HEK293 (cell line): Measurements from ENCODE around the gene HERC5.

Experiments
- CTCF ChIA-PET: fragments of 350-600 bp; formaldehyde crosslinking; extraction: SDS; loops from one replicate; lab custom pipeline; 2021; ENCODE audit warnings: antibody characterized with exemption; lab: Yijun Ruan, JAX
- POLR2A ChIA-PET: fragments of 300-600 bp; formaldehyde crosslinking; extraction: SDS; loops from one replicate; lab custom pipeline; 2020; ENCODE audit warnings: antibody characterized with exemption, inconsistent platforms; lab: Yijun Ruan, JAX
- H3K27ac ChIP-seq: fragments of 200-500 bp; sonication (Bioruptor generic); 2 replicates; pipeline ENCODE4 v1.5.1; 2014; ENCODE audit warnings: low read depth, low read length, control low read depth, inconsistent platforms; ENCODE audit errors: extremely low read depth
- H3K36me3 ChIP-seq, 2 experiments: fragments of 200-500 bp in 1 of 2; sonication (Bioruptor generic) in 1 of 2; 1 replicate in 1 of 2; 2 replicates in 1 of 2; pipeline ENCODE4 v1.5.1; 2014 to 2017; ENCODE audit warnings: inconsistent platforms in 2 of 2, low read length in 2 of 2; ENCODE audit not compliant: control insufficient read depth in 2 of 2, insufficient read depth in 1 of 2
- H3K4me1 ChIP-seq: fragments of 200-500 bp; sonication (Bioruptor generic); 2 replicates; pipeline ENCODE4 v1.5.1; 2014; ENCODE audit warnings: mild to moderate bottlenecking, low read length, inconsistent platforms; ENCODE audit not compliant: control insufficient read depth, insufficient read depth
- H3K4me3 ChIP-seq: 2 replicates; pipeline ENCODE4 v1.5.1; 2011; ENCODE audit warnings: low read depth, mild to moderate bottlenecking, control low read depth, low read length, moderate library complexity
- H3K9me3 ChIP-seq: fragments of 200-500 bp; sonication (Bioruptor generic); 2 replicates; pipeline ENCODE4 v1.5.1; 2014; ENCODE audit warnings: low read depth, low read length, inconsistent platforms; ENCODE audit not compliant: control insufficient read depth, insufficient read depth
- PRDM1 ChIP-seq: fragments of 450-650 bp; formaldehyde crosslinking; IDR thresholded peaks from 2 replicates; pipeline ENCODE4; 2016; ENCODE audit warnings: missing biosample characterization, missing genetic modification characterization
- YY1 ChIP-seq: fragments of 450-650 bp; formaldehyde crosslinking; IDR thresholded peaks from 2 replicates; pipeline ENCODE4 v1.5.1; 2018; ENCODE audit warnings: missing biosample characterization, missing genetic modification characterization
- ZBTB17 ChIP-seq: fragments of 450-650 bp; formaldehyde crosslinking; IDR thresholded peaks from 2 replicates; pipeline ENCODE4 v1.5.1; 2016; ENCODE audit warnings: missing biosample characterization, missing genetic modification characterization
- ZNF133 ChIP-seq: fragments of 450-650 bp; formaldehyde crosslinking; IDR thresholded peaks from 2 replicates; pipeline ENCODE4 v1.5.1; 2016; ENCODE audit warnings: missing biosample characterization, missing genetic modification characterization
- ZNF138 ChIP-seq: fragments of 450-650 bp; formaldehyde crosslinking; IDR thresholded peaks from 2 replicates; pipeline ENCODE4 v1.5.1; 2016; ENCODE audit warnings: missing biosample characterization, missing genetic modification characterization, borderline replicate concordance
- ZNF221 ChIP-seq: fragments of 450-650 bp; formaldehyde crosslinking; IDR thresholded peaks from 2 replicates; pipeline ENCODE4 v1.5.1; 2017; ENCODE audit warnings: missing biosample characterization, missing genetic modification characterization, borderline replicate concordance
- ZNF239 ChIP-seq: fragments of 450-650 bp; formaldehyde crosslinking; IDR thresholded peaks from 2 replicates; pipeline ENCODE4 v1.5.1; 2016; ENCODE audit warnings: missing biosample characterization, missing genetic modification characterization
- ZNF341 ChIP-seq: fragments of 450-650 bp; formaldehyde crosslinking; IDR thresholded peaks from 2 replicates; pipeline ENCODE4; 2016; ENCODE audit warnings: low read depth, missing biosample characterization, missing genetic modification characterization
- ZNF404 ChIP-seq: fragments of 450-650 bp; formaldehyde crosslinking; IDR thresholded peaks from 2 replicates; pipeline ENCODE4 v1.5.1; 2017; ENCODE audit warnings: missing biosample characterization, missing genetic modification characterization
- ZNF433 ChIP-seq: fragments of 450-650 bp; formaldehyde crosslinking; IDR thresholded peaks from 2 replicates; pipeline ENCODE4 v1.5.1; 2016; ENCODE audit warnings: missing biosample characterization, missing genetic modification characterization, low read depth
- ZNF514 ChIP-seq: fragments of 450-650 bp; formaldehyde crosslinking; IDR thresholded peaks from 2 replicates; pipeline ENCODE4 v1.5.1; 2016; ENCODE audit warnings: missing biosample characterization, missing genetic modification characterization
- ZNF530 ChIP-seq: fragments of 450-650 bp; formaldehyde crosslinking; IDR thresholded peaks from 2 replicates; pipeline ENCODE4 v1.5.1; 2016; ENCODE audit warnings: low read depth, missing biosample characterization, missing genetic modification characterization
- ZNF549 ChIP-seq: fragments of 450-650 bp; IDR thresholded peaks from 2 replicates; pipeline ENCODE4 v1.5.1; 2018; ENCODE audit warnings: missing biosample characterization, missing genetic modification characterization, mild to moderate bottlenecking, inconsistent platforms, moderate library complexity
- ZNF560 ChIP-seq: fragments of 450-650 bp; formaldehyde crosslinking; IDR thresholded peaks from 2 replicates; pipeline ENCODE4 v1.5.1; 2017; ENCODE audit warnings: missing biosample characterization, missing genetic modification characterization, borderline replicate concordance
- ZNF585B ChIP-seq: fragments of 450-650 bp; formaldehyde crosslinking; IDR thresholded peaks from 2 replicates; pipeline ENCODE4 v1.5.1; 2016; ENCODE audit warnings: missing biosample characterization, missing genetic modification characterization
- ZNF626 ChIP-seq: fragments of 450-650 bp; sonication (Bioruptor Pico); formaldehyde crosslinking; IDR thresholded peaks from 2 replicates; pipeline ENCODE4 v1.5.1; 2018; ENCODE audit warnings: missing biosample characterization, missing genetic modification characterization, inconsistent platforms
- ZNF654 ChIP-seq: fragments of 450-650 bp; formaldehyde crosslinking; IDR thresholded peaks from 2 replicates; pipeline ENCODE4 v1.5.1; 2016; ENCODE audit warnings: low read depth, missing biosample characterization, missing genetic modification characterization
- ZNF677 ChIP-seq: fragments of 450-650 bp; IDR thresholded peaks from 2 replicates; pipeline ENCODE4 v1.5.0; 2018; ENCODE audit warnings: missing biosample characterization, mild to moderate bottlenecking, missing genetic modification characterization, moderate library complexity
- TF ChIP-seq, protein P1 (sequence below): IDR thresholded peaks from 2 replicates; pipeline ENCODE4 v1.6.1; 2011; ENCODE audit warnings: mild to moderate bottlenecking, low read depth, low read length, borderline replicate concordance
- TF ChIP-seq, protein P2 (sequence below): fragments of 450-650 bp; formaldehyde crosslinking; conservative IDR thresholded peaks from 2 replicates; pipeline ENCODE4 v1.5.1; 2016; ENCODE audit warnings: low read depth, missing biosample characterization, missing genetic modification characterization
- TF ChIP-seq, protein P3 (sequence below): fragments of 450-650 bp; formaldehyde crosslinking; IDR thresholded peaks from 2 replicates; pipeline ENCODE4 v1.5.1; 2017; ENCODE audit warnings: missing biosample characterization, missing genetic modification characterization
- TF ChIP-seq, protein P4 (sequence below): fragments of 450-650 bp; formaldehyde crosslinking; IDR thresholded peaks from 2 replicates; pipeline ENCODE4 v1.5.1; 2016; ENCODE audit warnings: missing biosample characterization, missing genetic modification characterization, borderline replicate concordance

The HERC5 gene

DNA sequence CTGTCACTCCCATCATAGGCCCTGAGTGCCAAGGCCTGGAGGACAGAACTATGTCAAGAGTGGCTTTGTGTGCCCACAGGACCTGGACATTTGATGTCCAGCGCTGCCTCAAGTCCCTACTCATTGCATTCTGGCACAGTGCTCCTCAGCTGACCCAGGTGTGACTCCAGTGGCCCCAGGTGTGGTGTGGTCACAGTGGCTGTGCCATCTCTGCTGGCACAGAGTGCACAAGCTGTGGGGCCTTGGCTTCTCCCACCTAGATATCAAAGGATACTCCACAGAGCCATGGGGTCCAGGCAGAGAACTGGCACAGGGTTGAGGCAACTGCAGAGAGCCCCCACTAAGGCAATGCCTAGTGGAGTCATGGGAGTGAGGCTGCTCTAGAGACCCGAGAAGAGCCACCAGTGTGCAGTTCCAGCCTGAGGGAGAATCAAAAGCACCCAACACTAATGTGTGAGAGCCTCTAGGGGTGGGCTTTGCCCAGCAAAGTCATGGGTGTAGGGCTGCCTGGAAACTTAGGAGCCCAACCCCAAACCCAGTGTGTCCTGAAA lies 41.0 kb downstream of the HERC5 start (continued):
- TF ChIP-seq, protein P1, sequence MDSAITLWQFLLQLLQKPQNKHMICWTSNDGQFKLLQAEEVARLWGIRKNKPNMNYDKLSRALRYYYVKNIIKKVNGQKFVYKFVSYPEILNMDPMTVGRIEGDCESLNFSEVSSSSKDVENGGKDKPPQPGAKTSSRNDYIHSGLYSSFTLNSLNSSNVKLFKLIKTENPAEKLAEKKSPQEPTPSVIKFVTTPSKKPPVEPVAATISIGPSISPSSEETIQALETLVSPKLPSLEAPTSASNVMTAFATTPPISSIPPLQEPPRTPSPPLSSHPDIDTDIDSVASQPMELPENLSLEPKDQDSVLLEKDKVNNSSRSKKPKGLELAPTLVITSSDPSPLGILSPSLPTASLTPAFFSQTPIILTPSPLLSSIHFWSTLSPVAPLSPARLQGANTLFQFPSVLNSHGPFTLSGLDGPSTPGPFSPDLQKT: no peak
- TF ChIP-seq, protein P2, sequence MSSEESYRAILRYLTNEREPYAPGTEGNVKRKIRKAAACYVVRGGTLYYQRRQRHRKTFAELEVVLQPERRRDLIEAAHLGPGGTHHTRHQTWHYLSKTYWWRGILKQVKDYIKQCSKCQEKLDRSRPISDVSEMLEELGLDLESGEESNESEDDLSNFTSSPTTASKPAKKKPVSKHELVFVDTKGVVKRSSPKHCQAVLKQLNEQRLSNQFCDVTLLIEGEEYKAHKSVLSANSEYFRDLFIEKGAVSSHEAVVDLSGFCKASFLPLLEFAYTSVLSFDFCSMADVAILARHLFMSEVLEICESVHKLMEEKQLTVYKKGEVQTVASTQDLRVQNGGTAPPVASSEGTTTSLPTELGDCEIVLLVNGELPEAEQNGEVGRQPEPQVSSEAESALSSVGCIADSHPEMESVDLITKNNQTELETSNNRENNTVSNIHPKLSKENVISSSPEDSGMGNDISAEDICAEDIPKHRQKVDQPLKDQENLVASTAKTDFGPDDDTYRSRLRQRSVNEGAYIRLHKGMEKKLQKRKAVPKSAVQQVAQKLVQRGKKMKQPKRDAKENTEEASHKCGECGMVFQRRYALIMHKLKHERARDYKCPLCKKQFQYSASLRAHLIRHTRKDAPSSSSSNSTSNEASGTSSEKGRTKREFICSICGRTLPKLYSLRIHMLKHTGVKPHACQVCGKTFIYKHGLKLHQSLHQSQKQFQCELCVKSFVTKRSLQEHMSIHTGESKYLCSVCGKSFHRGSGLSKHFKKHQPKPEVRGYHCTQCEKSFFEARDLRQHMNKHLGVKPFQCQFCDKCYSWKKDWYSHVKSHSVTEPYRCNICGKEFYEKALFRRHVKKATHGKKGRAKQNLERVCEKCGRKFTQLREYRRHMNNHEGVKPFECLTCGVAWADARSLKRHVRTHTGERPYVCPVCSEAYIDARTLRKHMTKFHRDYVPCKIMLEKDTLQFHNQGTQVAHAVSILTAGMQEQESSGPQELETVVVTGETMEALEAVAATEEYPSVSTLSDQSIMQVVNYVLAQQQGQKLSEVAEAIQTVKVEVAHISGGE (tag by site-specific recombination): no peak
- TF ChIP-seq ZNF221 (tag by site-specific recombination) (no peak), ZNF239 (tag by site-specific recombination) (no peak), ZNF138 (no peak), ZNF677 (no peak), ZNF514 (tag by site-specific recombination) (no peak), ZNF133 (no peak), ZNF530 (tag by site-specific recombination) (no peak)
- TF ChIP-seq, protein P3, sequence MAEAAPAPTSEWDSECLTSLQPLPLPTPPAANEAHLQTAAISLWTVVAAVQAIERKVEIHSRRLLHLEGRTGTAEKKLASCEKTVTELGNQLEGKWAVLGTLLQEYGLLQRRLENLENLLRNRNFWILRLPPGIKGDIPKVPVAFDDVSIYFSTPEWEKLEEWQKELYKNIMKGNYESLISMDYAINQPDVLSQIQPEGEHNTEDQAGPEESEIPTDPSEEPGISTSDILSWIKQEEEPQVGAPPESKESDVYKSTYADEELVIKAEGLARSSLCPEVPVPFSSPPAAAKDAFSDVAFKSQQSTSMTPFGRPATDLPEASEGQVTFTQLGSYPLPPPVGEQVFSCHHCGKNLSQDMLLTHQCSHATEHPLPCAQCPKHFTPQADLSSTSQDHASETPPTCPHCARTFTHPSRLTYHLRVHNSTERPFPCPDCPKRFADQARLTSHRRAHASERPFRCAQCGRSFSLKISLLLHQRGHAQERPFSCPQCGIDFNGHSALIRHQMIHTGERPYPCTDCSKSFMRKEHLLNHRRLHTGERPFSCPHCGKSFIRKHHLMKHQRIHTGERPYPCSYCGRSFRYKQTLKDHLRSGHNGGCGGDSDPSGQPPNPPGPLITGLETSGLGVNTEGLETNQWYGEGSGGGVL (tag by site-specific recombination): no peak
- TF ChIP-seq, protein P4, sequence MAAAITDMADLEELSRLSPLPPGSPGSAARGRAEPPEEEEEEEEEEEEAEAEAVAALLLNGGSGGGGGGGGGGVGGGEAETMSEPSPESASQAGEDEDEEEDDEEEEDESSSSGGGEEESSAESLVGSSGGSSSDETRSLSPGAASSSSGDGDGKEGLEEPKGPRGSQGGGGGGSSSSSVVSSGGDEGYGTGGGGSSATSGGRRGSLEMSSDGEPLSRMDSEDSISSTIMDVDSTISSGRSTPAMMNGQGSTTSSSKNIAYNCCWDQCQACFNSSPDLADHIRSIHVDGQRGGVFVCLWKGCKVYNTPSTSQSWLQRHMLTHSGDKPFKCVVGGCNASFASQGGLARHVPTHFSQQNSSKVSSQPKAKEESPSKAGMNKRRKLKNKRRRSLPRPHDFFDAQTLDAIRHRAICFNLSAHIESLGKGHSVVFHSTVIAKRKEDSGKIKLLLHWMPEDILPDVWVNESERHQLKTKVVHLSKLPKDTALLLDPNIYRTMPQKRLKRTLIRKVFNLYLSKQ (tag by site-specific recombination): no peak

DNA sequence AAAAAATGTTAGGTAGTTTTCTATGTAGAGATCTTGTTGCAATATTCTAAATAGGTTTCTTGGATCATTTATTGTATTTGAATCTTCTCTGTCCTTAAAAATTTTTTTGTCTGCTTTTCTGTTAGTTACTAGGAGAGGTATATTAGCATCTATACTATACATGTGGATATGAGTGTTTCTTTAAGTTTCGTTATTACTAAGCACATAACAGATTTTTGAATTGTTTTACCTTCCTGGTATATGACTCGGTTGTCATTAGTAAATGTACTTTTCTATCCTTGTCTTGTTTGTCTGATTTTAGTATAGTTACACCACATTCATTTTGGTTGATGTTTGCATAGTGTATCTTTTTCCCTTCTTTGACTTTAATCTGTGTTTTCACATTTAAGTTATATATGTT lies 46.4 kb downstream of the HERC5 start:
- POLR2A ChIA-PET: no interaction called here
- CTCF ChIA-PET: interaction anchor here (5.7 kb wide), 1 partner anchor 13 kb away, joined by 40 read pairs; no protein-coding TSS in a partner anchor
- no peak for TF ChIP-seq ZBTB17 (tag by site-specific recombination)
- TF ChIP-seq ZNF433 (tag by site-specific recombination): no peak
- no peak for TF ChIP-seq ZNF560 (tag by site-specific recombination)
- TF ChIP-seq ZNF677: no peak
- no peak for TF ChIP-seq ZNF341
- TF ChIP-seq ZNF549: no peak
- TF ChIP-seq ZNF585B (tag by site-specific recombination): no peak
- TF ChIP-seq YY1 (tag by site-specific recombination): no peak
- no peak for TF ChIP-seq PRDM1 (tag by site-specific recombination)
- TF ChIP-seq ZNF404: no peak
- no peak for TF ChIP-seq ZNF654 (tag by site-specific recombination)
- no peak for TF ChIP-seq ZNF626 (tag by site-specific recombination)

More for the DNA sequence above, 46.4 kb downstream of the HERC5 start:
- no peaks in the 10 kb centered on the region for H3K4me1 ChIP-seq
- no peak overlapping the region for H3K4me3 ChIP-seq
- H3K36me3 ChIP-seq: peaks cover 0 to 25% of the 10 kb centered on the region in 2 experiments; a peak in 2 of 3 replicates
- no peaks in the 10 kb centered on the region for H3K9me3 ChIP-seq
- no peak overlapping the region for H3K27ac ChIP-seq
